Fibroblast of upper back skin (primary cell): ENCODE measurements around the gene GRIK4.

Experiments used
- DNase-seq: peaks from one replicate; pipeline ENCODE4 v3.0.0-alpha.2; 2013

GRIK4 gene

DNA sequence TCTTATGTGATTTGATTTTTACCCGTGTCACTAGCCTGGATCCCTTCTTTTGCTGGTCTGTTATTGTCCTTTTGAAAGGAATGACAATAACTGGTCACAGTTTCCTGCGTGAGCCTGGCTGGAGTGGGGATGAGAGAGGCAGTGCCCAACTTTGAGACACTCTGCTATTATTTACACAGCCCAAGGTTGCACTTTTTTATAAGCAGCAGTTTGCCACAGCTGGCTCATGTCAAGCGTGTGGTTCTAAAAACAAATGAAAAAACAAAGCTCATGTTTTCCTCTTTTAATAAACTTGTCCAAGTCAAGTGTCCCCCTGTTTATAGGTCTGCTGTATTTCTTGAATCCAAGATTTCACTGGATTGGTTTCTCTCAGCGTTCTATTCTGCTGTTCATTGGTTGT is 201.3 kb downstream of the GRIK4 start:
- no peak for DNase-seq

- no peak for DNase-seq
Observed at GRCh38 chr11:120713296-120713695, 201.7 kb downstream of the GRIK4 start.

DNA sequence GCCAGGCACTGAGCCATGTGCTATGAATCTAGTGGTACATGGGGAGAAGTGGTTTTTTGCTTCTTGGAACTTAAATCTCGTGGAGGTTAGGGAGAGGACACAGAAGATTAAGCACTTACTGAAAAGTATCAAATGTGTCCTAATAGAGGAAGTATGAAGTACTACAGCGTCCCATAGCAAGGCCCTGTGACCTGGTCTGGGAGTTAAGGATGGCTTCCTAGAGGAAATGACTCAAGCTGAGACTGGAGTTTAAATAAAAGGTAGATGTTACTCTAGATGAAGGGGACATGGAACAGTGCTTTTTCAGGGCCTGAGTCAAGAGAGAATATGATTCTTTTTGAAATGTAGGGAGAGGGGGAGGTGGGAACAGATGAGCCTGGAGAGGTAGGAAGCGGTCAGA is 202.9 kb downstream of the GRIK4 start:
- no peak for DNase-seq

DNA sequence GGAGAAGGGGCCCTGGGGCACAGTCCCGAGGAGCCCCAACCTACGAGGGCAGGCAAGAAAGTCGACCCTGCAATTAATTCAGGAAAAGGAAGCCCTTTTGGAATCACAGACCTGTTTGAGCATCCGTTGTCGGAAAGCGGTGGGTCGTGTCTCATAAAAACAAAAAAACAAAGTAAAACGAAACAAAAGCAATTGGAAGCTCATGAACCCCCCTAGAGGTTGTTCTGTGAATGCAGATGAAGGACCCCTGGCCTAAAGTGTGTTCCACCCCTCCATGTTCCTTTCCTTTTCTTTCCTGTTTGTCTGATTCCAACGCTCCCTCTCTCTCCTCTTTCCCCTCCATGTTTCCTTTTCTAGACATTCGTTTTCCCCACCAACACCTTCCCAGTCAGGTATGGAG is 203.7 kb downstream of the GRIK4 start:
- DNase-seq = no peak

DNA sequence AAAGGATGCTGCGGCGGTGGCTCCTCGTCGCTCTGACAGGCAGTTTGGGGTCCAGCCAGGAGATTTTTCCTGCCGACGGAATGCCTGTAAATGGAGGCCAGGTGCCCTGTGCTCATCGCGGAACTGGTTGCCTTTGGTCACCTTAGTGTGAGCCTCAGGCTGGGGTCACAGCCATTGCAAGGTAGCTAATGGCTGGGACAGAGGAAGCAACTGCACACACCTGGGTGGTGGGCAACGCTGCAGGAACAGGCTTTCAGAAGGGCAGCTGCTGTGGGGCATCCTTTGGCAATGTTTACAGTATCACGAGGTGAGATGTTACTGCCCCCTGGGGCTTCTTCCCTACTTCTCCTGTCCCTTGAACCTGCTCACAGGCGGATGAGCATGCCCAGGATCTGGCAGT is 205.5 kb downstream of the GRIK4 start:
- no peak for DNase-seq

DNA sequence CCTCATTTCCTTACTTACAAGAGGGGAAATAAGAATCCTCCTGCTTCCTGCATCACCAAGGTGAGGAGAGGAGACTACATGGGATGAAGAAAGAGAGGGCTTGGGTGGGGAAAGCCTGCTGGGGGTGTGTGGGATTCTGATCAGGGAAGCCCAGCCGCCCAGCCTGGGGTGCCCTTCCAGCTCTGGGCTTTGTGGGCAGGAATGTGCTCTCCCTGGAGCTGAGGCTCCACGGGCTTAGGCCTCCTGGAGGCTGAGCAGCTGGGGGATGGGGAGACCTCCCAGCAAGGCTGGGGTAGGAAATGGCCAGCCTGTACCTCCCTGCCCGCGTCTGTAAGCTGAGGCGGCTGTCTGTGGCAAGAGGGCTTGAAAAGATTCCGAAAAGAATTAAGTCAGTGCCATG is 206.1 kb downstream of the GRIK4 start:
- DNase-seq = no peak

GRCh38 chr11:120718171-120718570 is 206.6 kb downstream of the GRIK4 start:
- DNase-seq = no peak

DNA sequence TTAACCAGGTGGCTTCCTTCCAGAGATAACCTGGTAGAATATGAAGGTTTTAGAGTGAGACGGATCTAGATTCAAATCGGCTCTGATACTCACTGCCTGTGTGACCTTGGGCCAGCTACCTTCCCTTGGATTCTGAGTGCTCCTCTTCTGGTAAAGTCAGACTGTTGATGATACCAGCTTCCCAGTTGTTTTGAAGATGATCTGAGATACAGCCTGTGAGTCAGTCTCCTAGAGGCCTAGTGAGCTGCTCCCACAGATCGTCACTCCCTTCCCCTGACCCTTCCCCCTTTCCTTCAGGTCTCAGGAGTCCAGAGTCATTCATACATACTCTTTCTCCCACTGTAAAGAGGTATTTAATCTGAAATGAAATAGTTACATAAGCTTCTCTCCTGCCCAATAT is 207.8 kb downstream of the GRIK4 start:
- DNase-seq = peak; percentile 13

DNA sequence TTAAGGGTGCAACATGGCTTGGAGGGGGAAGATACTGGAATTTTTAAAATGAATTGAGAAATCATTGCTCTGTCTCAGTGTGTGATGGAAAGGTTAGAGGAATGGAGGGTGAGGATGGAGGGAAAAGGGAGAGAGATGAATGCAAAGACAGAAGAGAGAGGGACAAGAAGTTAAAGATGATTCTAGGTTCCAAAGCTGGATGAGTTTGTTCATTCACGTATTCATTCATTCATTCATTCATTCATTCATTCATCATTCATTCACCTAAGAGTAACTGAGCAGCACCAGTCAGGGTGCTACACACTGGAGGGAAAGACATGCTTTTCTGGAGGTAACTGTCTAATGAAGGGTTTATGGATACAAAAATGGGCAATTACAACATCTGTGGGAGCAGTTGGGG is 209.2 kb downstream of the GRIK4 start:
- DNase-seq = no peak

DNA sequence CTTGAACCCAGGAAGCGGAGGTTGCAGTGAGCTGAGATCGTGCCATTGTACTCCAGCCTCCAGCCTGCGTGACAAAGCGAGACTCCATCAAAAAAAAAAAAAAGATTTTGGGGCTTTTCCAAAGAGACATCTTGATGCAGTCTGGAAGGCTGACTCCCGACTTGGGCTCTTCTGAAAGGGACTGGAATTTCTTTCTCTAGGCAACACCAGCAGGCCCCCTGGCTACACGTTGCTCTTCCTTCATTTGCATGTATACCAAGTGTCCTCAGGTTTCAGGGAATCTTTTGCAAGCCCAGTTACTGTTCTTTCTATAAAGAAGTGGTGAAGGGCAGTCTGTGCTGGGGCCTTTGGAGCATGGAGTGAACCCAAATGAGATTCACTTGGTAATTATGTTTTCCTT is 211.0 kb downstream of the GRIK4 start:
- DNase-seq = no peak

DNA sequence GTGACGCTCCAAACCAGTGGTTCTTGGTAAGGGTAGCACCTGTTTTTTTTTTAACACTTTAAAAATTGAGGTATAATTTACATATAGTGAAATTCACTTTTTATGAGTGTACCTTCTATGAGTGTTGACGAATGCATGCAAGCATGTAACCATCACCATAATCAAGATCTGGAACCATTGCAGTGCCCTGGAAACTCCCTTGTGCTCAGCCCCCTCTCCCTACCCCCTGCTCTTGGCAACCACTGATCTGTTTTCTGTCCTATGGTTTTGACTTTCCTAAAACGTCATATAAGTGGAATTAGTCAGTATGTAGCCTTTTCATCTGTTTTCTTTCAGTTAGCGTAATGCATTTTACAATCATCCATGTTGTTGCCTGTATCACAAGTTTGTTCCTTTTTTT is 212.2 kb downstream of the GRIK4 start:
- DNase-seq = no peak

GRCh38 chr11:120727752-120728151 is 216.2 kb downstream of the GRIK4 start:
- no peak for DNase-seq

DNA sequence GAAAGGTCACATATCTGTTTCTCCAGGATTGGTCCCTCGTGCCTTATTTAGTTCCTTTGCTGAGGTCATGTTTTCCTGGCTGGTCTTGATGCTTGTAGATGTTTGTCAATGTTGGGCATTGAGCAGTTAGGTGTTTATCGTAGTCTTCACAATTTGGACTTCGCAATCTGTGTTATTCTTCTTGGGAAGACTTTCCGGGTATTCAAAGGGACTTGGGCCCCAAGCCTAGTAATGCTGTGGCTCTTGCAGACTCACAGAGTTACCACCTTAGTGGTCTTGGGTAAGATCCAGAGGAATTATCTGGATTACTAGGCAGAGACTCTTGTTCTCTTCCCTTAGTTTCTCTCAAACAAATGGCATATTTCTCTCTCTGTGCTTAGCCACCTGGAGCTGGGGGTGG is 223.5 kb downstream of the GRIK4 start:
- DNase-seq = no peak

GRCh38 chr11:120738516-120739046 is 227.0 kb downstream of the GRIK4 start:
- DNase-seq = no peak

- DNase-seq = no peak
Observed at GRCh38 chr11:120739780-120740179, 228.2 kb downstream of the GRIK4 start.

- DNase-seq = no peak
Observed at GRCh38 chr11:120740380-120740779, 228.8 kb downstream of the GRIK4 start.

DNA sequence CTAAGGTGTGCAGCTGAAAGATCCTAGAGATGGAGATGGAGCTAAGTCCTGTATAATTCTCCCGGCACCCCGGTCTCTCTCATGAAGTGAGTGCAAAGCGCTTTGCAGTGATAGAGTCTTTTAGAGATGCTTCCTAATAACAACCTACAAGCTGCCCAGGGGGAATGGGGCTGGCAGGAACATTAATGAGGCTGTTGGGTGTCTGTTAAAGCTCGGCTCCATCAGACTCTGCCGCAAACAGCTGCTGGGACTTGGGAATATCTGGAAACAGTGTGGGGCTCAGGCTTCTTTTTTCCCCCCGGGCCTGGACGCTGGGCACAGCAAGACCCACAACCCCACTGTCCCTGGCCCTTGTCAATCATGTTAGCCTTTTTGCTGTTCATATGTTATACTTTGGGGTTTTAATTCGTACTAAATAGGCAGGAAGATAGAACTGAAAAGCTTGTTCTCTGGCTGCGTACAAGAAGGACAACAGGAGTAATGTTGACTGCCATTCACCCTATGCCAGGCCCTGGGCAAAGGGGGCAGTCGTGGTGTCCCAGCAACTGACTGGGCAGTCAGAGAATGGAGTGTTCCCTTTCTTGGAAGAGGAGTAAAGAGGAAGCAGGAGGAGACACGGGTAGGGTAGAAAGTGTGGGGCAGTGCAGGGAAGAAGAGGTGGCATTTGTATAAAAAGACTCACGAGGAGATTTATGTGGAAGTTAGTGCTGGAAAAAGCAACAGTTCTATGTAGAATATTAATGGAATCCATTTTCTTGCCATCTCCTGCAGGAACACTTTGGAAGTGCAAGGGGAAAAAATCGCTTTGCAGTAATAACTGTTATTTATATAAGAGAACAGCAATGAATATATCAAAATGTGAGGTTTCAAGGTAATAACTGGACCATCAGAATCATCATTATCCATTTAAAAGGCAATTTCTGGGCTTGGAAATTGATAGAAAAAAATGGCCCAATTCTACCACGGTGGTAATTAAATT is 232.8 kb downstream of the GRIK4 start:
- no peak for DNase-seq

GRCh38 chr11:120746376-120746775 is 234.8 kb downstream of the GRIK4 start:
- no peak for DNase-seq

- peak; percentile 4 for DNase-seq
Observed at GRCh38 chr11:120746836-120747609, 235.5 kb downstream of the GRIK4 start.

DNA sequence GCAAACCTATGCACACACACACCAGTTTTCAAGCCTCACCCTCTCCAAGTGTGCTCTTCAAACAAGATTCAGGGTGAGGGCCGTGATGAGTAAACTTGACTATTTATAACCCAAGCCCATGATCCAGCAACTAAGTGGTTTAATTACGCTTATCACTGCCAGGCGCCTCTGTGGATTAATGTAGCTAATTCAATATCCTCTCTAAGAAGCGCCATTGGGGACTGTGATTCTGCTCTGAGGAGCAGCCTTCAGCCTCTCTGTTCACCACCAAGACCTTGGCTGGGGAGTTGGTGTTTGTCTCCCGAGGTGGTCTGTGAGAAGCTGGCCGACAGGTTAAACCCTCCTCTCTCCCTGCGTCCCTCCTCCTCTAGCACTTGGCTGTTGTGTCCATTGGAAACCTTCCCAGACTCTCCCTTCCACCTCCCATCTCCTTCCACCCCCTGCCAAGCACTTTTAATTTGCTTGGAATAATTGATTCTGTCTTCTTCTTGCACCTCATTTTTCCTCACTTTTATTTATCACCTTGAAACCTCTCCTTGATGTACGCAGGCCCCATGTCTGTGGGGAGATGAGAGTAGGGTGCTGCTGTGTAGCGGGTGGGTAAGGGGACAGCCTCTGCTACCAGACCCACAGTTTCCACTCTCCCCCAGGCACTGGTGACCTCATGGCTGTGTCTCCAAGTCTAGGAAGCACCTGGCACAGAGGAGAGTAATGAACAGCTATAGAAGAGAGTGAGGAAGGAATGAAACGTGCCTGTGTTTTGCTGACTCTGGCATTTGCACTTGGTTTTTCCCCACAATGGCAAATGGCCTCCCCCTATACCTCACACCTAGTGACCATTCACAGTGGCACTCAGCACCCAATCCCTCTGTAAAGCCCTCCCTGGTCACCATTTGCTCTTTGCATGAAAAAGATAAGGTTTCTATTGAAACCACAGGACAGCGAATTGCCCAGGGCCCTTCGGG is 236.6 kb downstream of the GRIK4 start:
- no peak for DNase-seq

GRCh38 chr11:120749395-120749794 is 237.8 kb downstream of the GRIK4 start:
- DNase-seq = no peak
